DOHH2 (cell line): ENCODE data around the gene PPRC1.

ENCODE experiments used
- H3F3A ChIP-seq: fragments of 200-600 bp; sonication (generic), shearing (Covaris generic); 2 replicates; pipeline ENCODE4 v1.6.0; 2016; ENCODE audit warnings: antibody characterized with exemption, mild to moderate bottlenecking; ENCODE audit not compliant: control insufficient read depth, insufficient read depth
- H3K27ac ChIP-seq: fragments of 200-600 bp; sonication (generic); 2 replicates; pipeline ENCODE4 v1.5.1; 2014; ENCODE audit warnings: low read depth, mild to moderate bottlenecking, low read length, moderate library complexity
- H3K27me3 ChIP-seq: fragments of 200-600 bp; sonication (generic); 2 replicates; pipeline ENCODE4 v1.6.1; 2014; ENCODE audit warnings: mild to moderate bottlenecking, low read length, mixed read lengths; ENCODE audit not compliant: control insufficient read depth
- H3K36me3 ChIP-seq: fragments of 200-600 bp; sonication (generic); 2 replicates; pipeline ENCODE4 v1.6.1; 2014; ENCODE audit warnings: mild to moderate bottlenecking, low read length, moderate library complexity, mixed read lengths; ENCODE audit not compliant: control insufficient read depth
- H3K4me1 ChIP-seq: fragments of 200-600 bp; sonication (generic); 2 replicates; pipeline ENCODE4 v1.6.1; 2014; ENCODE audit warnings: mild to moderate bottlenecking, low read length, mixed read lengths; ENCODE audit not compliant: control insufficient read depth
- H3K4me2 ChIP-seq: fragments of 200-600 bp; sonication (generic); 2 replicates; pipeline ENCODE4 v1.6.0; 2014; ENCODE audit warnings: mild to moderate bottlenecking, low read length, moderate library complexity
- H3K4me3 ChIP-seq: fragments of 200-600 bp; sonication (generic); 2 replicates; pipeline ENCODE4 v1.5.1; 2014; ENCODE audit warnings: mild to moderate bottlenecking, low read length, mixed read lengths
- H3K79me2 ChIP-seq: fragments of 200-600 bp; sonication (generic); 2 replicates; pipeline ENCODE4 v1.6.1; 2014; ENCODE audit warnings: mild to moderate bottlenecking, low read length, mixed read lengths; ENCODE audit not compliant: control insufficient read depth
- H3K9me2 ChIP-seq: fragments of 200-600 bp; sonication (generic); replicated peaks from 2 replicates; pipeline ENCODE4 v1.6.1; 2014; ENCODE audit warnings: mild to moderate bottlenecking, low read length, mixed read lengths; ENCODE audit not compliant: control insufficient read depth
- H3K9me3 ChIP-seq: fragments of 200-600 bp; sonication (generic); 2 replicates; pipeline ENCODE4 v1.6.1; 2014; ENCODE audit warnings: antibody characterized with exemption, low read length, mixed read lengths; ENCODE audit not compliant: control insufficient read depth, insufficient read depth
- H4K20me1 ChIP-seq: fragments of 200-600 bp; sonication (generic); 2 replicates; pipeline ENCODE4 v1.6.0; 2014; ENCODE audit warnings: low read depth, mild to moderate bottlenecking, antibody characterized with exemption, low read length, moderate library complexity; ENCODE audit not compliant: control insufficient read depth, insufficient read depth
- CTCF ChIP-seq: fragments of 200-600 bp; sonication (generic); IDR thresholded peaks from one replicate; pipeline ENCODE4 v1.5.1; 2014; ENCODE audit warnings: antibody characterized with exemption, mild to moderate bottlenecking, low read depth, low read length; ENCODE audit not compliant: poor library complexity, severe bottlenecking
- EZH2phosphoT487 ChIP-seq: fragments of 200-600 bp; sonication (generic); IDR thresholded peaks from 2 replicates; pipeline ENCODE4 v1.6.1; 2017; ENCODE audit warnings: borderline replicate concordance, mild to moderate bottlenecking, antibody characterized with exemption, low read length, moderate library complexity, mixed read lengths

The PPRC1 gene

GRCh38 chr10:102167861-102168260 lies 35.0 kb downstream of the PPRC1 start:
- peaks cover 14% of the 10 kb centered on the region for H3F3A ChIP-seq
- no peak for TF ChIP-seq CTCF
- TF ChIP-seq EZH2phosphoT487 = no peak
- H3K4me1 ChIP-seq = peaks cover 11% of the 10 kb centered on the region
- H3K9me2 ChIP-seq = no peaks in the 10 kb centered on the region
- H3K27ac ChIP-seq = no peak overlapping the region
- no peak overlapping the region for H3K4me2 ChIP-seq
- H4K20me1 ChIP-seq = no peaks in the 10 kb centered on the region
- H3K79me2 ChIP-seq = no peaks in the 10 kb centered on the region
- no peaks in the 10 kb centered on the region for H3K9me3 ChIP-seq
- H3K27me3 ChIP-seq = no peaks in the 10 kb centered on the region
- H3K4me3 ChIP-seq = no peak overlapping the region
- peaks cover 13% of the 10 kb centered on the region for H3K36me3 ChIP-seq

GRCh38 chr10:102170602-102171001 lies 37.8 kb downstream of the PPRC1 start:
- no peak for TF ChIP-seq CTCF
- TF ChIP-seq EZH2phosphoT487 = no peak
- H3K27me3 ChIP-seq = no peaks in the 10 kb centered on the region
- H3K4me1 ChIP-seq = peaks cover 11% of the 10 kb centered on the region
- no peaks in the 10 kb centered on the region for H3K36me3 ChIP-seq
- no peaks in the 10 kb centered on the region for H3K79me2 ChIP-seq
- H3K4me2 ChIP-seq = no peak overlapping the region
- no peaks in the 10 kb centered on the region for H3K9me3 ChIP-seq
- peaks cover 4% of the 10 kb centered on the region; the same call in 1 of the 2 replicates for H3F3A ChIP-seq
- no peaks in the 10 kb centered on the region for H3K9me2 ChIP-seq
- no peak overlapping the region for H3K27ac ChIP-seq
- H3K4me3 ChIP-seq = no peak overlapping the region
- no peaks in the 10 kb centered on the region for H4K20me1 ChIP-seq

- no peaks in the 10 kb centered on the region for H3K36me3 ChIP-seq
- TF ChIP-seq EZH2phosphoT487 (no peak), CTCF (no peak)
- no peak overlapping the region for H3K4me3 ChIP-seq
- no peaks in the 10 kb centered on the region for H4K20me1 ChIP-seq
- no peaks in the 10 kb centered on the region for H3K79me2 ChIP-seq
- H3K9me3 ChIP-seq = no peaks in the 10 kb centered on the region
- peaks cover 11% of the 10 kb centered on the region for H3K4me1 ChIP-seq
- no peaks in the 10 kb centered on the region for H3K27me3 ChIP-seq
- no peaks in the 10 kb centered on the region for H3K9me2 ChIP-seq
- H3F3A ChIP-seq = no peaks in the 10 kb centered on the region
- H3K4me2 ChIP-seq = no peak overlapping the region
- no peak overlapping the region for H3K27ac ChIP-seq
These were observed 39.4 kb downstream of the PPRC1 start for GRCh38 chr10:102172288-102172687.

- H3F3A ChIP-seq = no peaks in the 10 kb centered on the region
- H3K4me1 ChIP-seq = no peaks in the 10 kb centered on the region; the same call in 1 of the 2 replicates
- H3K9me3 ChIP-seq = no peaks in the 10 kb centered on the region
- H3K4me2 ChIP-seq = no peak overlapping the region
- H3K27ac ChIP-seq = no peak overlapping the region
- H3K9me2 ChIP-seq = no peaks in the 10 kb centered on the region
- no peaks in the 10 kb centered on the region for H4K20me1 ChIP-seq
- H3K36me3 ChIP-seq = no peaks in the 10 kb centered on the region
- H3K79me2 ChIP-seq = no peaks in the 10 kb centered on the region
- no peak overlapping the region for H3K4me3 ChIP-seq
- no peak for TF ChIP-seq CTCF
- no peak for TF ChIP-seq EZH2phosphoT487
- H3K27me3 ChIP-seq = no peaks in the 10 kb centered on the region
These were observed 42.6 kb downstream of the PPRC1 start for GRCh38 chr10:102175415-102175814.
